AG10803 (cell line): ENCODE measurements around the gene AIG1.
"Not testable (repeated sequence)": the region's sequence is repeated elsewhere in the genome, so short reads cannot be mapped to it uniquely, and the experiment has no call there.

Experiments
- DNase-seq: peaks from one replicate; pipeline ENCODE4 v3.0.0; 2010; ENCODE audit warnings: low read depth
- H3K4me3 ChIP-seq: 2 replicates; pipeline ENCODE4 v1.5.1; 2011; ENCODE audit warnings: mild to moderate bottlenecking, low read length, control low read depth
- TF ChIP-seq, protein P1 (sequence below): conservative IDR thresholded peaks from 2 replicates; pipeline ENCODE4 v1.5.1; 2011; ENCODE audit warnings: mild to moderate bottlenecking, low read length, control low read depth, inconsistent platforms

Gene AIG1

GRCh38 chr6:143040018-143040417 is 20.7 kb upstream of the AIG1 start:
- no peak overlapping the region for H3K4me3 ChIP-seq
- TF ChIP-seq, protein P1, sequence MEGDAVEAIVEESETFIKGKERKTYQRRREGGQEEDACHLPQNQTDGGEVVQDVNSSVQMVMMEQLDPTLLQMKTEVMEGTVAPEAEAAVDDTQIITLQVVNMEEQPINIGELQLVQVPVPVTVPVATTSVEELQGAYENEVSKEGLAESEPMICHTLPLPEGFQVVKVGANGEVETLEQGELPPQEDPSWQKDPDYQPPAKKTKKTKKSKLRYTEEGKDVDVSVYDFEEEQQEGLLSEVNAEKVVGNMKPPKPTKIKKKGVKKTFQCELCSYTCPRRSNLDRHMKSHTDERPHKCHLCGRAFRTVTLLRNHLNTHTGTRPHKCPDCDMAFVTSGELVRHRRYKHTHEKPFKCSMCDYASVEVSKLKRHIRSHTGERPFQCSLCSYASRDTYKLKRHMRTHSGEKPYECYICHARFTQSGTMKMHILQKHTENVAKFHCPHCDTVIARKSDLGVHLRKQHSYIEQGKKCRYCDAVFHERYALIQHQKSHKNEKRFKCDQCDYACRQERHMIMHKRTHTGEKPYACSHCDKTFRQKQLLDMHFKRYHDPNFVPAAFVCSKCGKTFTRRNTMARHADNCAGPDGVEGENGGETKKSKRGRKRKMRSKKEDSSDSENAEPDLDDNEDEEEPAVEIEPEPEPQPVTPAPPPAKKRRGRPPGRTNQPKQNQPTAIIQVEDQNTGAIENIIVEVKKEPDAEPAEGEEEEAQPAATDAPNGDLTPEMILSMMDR = no peak
- DNase-seq = no peak

DNA sequence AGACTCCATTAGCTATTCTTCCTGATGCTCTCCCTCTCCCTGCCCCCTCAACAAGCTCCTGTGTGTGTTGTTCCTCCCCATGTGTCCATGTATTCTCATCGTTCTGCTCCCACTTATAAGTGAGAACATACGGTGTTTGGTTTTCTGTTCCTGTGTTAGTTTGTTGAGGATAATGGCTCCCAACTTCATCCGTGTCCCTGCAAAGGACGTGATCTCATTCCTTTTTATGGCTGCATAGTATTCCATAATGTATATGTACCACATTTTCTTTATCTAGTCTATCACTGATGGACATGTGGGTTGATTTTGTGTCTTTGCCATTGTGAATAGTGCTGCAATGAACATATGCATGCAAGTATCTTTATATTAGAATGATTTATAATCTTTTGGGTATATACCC is 16.3 kb upstream of the AIG1 start:
- not testable (repeated sequence) for DNase-seq, H3K4me3 ChIP-seq

DNA sequence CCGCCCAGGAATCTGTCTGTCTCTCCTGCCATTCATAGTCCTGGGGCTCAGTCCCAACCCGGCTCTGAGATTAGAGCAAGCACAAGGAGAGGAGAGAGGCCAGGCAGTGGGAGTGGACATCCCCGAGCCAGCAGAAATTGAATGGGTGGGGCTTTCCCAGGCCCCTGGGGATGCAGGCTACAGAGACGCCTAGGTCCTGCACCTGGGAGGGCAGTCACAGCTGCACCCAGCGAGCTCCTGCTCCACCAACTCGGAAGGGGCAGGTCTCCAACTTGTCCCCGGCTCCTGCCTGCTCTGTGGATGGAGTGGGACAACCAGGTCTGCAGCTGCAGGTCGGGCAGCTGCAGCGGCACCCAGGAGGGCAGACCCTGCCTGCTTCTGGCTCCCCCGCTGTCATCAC is 11.1 kb upstream of the AIG1 start:
- DNase-seq = no peak
- H3K4me3 ChIP-seq = no peak overlapping the region
- TF ChIP-seq, protein P1 = no peak

DNA sequence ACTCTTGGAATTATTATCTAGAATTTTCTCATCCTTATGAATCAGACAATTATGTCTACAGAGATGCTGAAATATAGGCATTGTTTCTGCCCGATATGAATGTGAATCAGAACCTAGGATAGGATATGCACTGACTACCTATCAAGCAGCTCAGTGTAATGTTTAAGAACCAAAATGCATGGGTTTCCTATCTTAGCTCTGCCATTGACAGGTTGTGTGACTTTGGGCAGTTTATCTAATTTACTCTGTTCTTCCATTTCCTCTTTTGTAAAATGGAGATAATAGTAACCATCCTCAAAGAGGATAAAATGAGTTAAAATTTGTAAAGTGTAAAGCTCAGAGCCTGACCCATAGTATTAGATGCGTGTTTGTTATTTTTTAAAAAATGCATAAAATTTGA is 10.2 kb upstream of the AIG1 start:
- H3K4me3 ChIP-seq = no peak overlapping the region
- no peak for DNase-seq
- TF ChIP-seq, protein P1 = no peak

DNA sequence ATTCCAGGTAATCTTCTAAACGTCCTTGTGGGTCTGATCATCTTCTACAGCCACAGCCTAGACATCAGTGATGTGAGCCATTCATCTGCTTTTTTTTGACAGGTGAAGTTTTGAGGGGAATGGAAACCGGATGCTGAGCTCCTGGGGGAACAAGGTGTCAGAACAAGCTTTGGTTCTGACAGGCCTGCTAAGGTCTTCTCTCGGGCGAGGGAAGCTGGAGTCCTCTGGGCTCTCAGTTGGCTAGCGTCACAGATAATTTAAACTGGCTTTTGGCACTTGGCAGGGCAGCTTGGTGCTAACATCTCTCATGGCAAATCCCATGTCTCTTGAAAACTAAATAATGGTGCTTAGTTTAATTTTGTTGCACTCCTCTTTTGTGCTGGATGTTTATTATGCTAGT is 8.4 kb upstream of the AIG1 start:
- no peak for DNase-seq
- TF ChIP-seq, protein P1 = no peak
- no peak overlapping the region for H3K4me3 ChIP-seq

DNA sequence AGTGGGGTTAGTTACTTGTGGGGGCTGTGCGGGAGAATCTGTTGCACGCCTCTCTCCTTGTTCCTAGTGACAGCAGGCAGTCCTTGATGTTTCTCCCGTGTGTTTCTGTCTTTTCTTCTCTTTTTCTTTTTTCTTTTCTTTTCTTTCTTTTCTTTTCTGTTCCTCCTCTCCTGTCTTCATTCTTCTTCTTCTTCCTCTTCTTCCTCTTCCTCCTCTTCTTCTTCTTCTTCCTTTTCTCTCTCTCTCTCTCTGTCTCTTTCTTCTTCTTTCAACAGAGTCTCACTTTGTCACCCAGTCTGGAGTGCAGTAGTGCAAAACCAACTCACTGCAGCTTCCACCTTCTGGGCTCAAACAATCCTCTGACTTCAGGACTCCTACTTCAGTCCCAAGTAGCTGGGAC is 6.8 kb upstream of the AIG1 start:
- TF ChIP-seq, protein P1 = no peak
- no peak for DNase-seq

GRCh38 chr6:143054329-143054728 is 6.4 kb upstream of the AIG1 start:
- no peak overlapping the region for H3K4me3 ChIP-seq
- no peak for DNase-seq
- TF ChIP-seq, protein P1 = no peak

More for the DNA sequence above, 6.8 kb upstream of the AIG1 start:
- no peak overlapping the region for H3K4me3 ChIP-seq

DNA sequence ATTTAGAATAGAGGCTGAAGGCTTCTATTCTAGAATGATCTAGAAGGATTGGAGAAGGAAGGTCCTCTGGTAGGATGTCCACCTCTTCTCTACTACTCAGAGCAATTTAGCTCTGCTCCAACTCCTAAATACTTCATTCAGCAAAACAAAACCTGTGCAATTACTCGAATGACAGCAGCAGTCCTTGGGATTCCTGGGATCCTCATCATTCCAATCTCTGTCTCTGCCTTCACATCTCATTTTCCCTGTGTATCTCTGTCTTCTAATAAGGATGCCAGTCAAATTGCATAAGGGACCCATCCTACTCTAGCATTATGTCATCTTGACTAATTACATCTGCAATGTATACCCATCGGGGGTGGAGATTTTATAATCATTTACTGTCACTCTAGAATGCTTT is 5.5 kb upstream of the AIG1 start:
- TF ChIP-seq, protein P1 = no peak
- no peak overlapping the region for H3K4me3 ChIP-seq
- no peak for DNase-seq
